Natural killer cell (primary cell): ENCODE data around the gene CDC26. TPM values are rescaled to one million over a fixed set of nuclear protein-coding genes. Genes with fewer than 3 reads are reported as not detected.

Experiments
- ATAC-seq, 3 donors: fragments of 150-1000 bp in 2 of 3; fragments of 200-7000 bp in 1 of 3; cut with Tn5 transposase; 1 replicate in 1 of 3; 2 replicates in 2 of 3; pipeline ENCODE4 v1.10.0; 2021; ENCODE audit warnings: mild to moderate bottlenecking in 2 of 3, moderate library complexity in 2 of 3
- DNase-seq, 2 donors: peaks; one replicate each; pipeline versions ENCODE4 v3.0.0 to v3.0.0-alpha.2; 2013 to 2021; ENCODE audit warnings: mixed read lengths in 1 of 2
- H3K27ac ChIP-seq: one replicate; pipeline ENCODE4 v1.5.1; 2013; ENCODE audit warnings: mild to moderate bottlenecking, low read length
- H3K27me3 ChIP-seq: one replicate; pipeline ENCODE4 v1.6.1; 2013; ENCODE audit warnings: low read length; ENCODE audit not compliant: control insufficient read depth, insufficient read depth
- H3K36me3 ChIP-seq: one replicate; pipeline ENCODE4 v1.6.1; 2013; ENCODE audit warnings: low read length; ENCODE audit not compliant: control insufficient read depth, insufficient read depth
- H3K4me1 ChIP-seq: one replicate; pipeline ENCODE4 v1.6.1; 2013; ENCODE audit warnings: low read length; ENCODE audit not compliant: control insufficient read depth, insufficient read depth
- H3K4me3 ChIP-seq: one replicate; pipeline ENCODE4 v1.5.1; 2013; ENCODE audit warnings: low read length
- H3K9me3 ChIP-seq: one replicate; pipeline ENCODE4 v1.6.1; 2013; ENCODE audit warnings: low read length; ENCODE audit not compliant: control insufficient read depth, insufficient read depth
- H3K27ac Mint-ChIP-seq, 2 donors: one replicate each; pipeline ENCODE4 v1.8.0; 2022; ENCODE audit warnings: mild to moderate bottlenecking in 2 of 2, mixed read lengths in 2 of 2, moderate library complexity in 1 of 2
- H3K27me3 Mint-ChIP-seq, 2 donors: one replicate each; pipeline ENCODE4 v1.8.0; 2022; ENCODE audit warnings: low read depth in 2 of 2, mixed read lengths in 2 of 2
- H3K36me3 Mint-ChIP-seq: one replicate; pipeline ENCODE4 v1.8.0; 2022; ENCODE audit warnings: mixed read lengths
- H3K4me1 Mint-ChIP-seq, 2 donors: one replicate each; pipeline ENCODE4 v1.8.0; 2022; ENCODE audit warnings: mixed read lengths in 2 of 2
- H3K4me3 Mint-ChIP-seq: one replicate; pipeline ENCODE4 v1.8.0; 2022; ENCODE audit warnings: mild to moderate bottlenecking, moderate library complexity, mixed read lengths
- H3K9me3 Mint-ChIP-seq, 2 donors: one replicate each; pipeline ENCODE4 v1.8.0; 2022; ENCODE audit warnings: mixed read lengths in 2 of 2
- WGBS: methylation state at CpG from one replicate; pipeline ENCODE4 v1.1.7; 2013; ENCODE audit warnings: missing lambda C conversion rate; ENCODE audit not compliant: insufficient coverage; 5-methylcytosine and 5-hydroxymethylcytosine counted together
- intact Hi-C: fragments of 100-400 bp; cut with micrococcal nuclease; formaldehyde crosslinking; loops from one replicate; pipeline ENCODE4 v1.14.2; 2022
- total RNA-seq, 4 donors: library from RNA; stranded (reverse); fragments of 120-200 nt in 1 of 4; gene quantifications; one replicate each; pipeline versions ENCODE4 v1.2.3 to v1.2.4, GENCODE V29; 2013 to 2022
- TF ChIP-seq, protein P1 (sequence below): fragments of 200-600 bp; IDR thresholded peaks from one replicate; pipeline ENCODE4 v1.8.0; 2022; ENCODE audit warnings: antibody characterized with exemption

The CDC26 gene
- total RNA-seq, 3 donors from 2014 or later (not counting 1 experiment from before 2014, with no cell fraction given): 16.8 to 24.8 (median 21.5) TPM

DNA sequence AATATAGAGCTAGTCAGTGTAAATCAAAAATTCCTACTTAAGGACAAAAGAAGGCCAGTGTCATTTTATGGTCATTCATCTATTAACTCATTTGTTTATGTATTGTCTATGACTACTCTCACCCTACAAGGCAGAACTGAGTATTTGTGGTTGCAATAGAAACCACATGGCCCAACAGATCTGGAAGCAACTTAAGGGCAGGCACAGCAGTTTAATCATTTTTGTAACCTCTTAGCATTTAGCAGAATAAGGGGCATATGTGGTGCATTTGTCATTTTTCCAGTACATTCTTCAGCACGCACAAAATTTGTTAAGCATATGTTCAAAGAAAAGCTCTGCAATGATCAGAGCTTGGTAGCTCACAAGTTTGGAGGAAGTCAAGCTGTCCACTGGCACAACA, 55.4 kb downstream of the CDC26 start:
- peaks cover 46 to 57% of the 10 kb centered on the region in 2 donors for H3K4me1 Mint-ChIP-seq
- WGBS: 50% methylated on average over 1 of the region's 1 CpG
- H3K9me3 Mint-ChIP-seq: no peaks in the 10 kb centered on the region

GRCh38 chr9:113219186-113219936, 56.0 kb downstream of the CDC26 start:
- Mint-ChIP-seq H3K27me3 (no peaks in the 10 kb centered on the region), H3K36me3 (no peaks in the 10 kb centered on the region), H3K9me3 (no peaks in the 10 kb centered on the region), H3K4me3 (peak overlapping the region; percentile 97), H3K27ac (peak overlapping the region; percentile 82 to 92), H3K4me1 (peaks cover 51 to 62% of the 10 kb centered on the region in 2 donors)
- ATAC-seq: no peak
- H3K4me1 ChIP-seq: peaks cover 21% of the 10 kb centered on the region
- intact Hi-C loops: no loop called here
- 28% methylated on average over 3 of the region's 3 CpGs for WGBS
- H3K36me3 ChIP-seq: no peaks in the 10 kb centered on the region
- H3K9me3 ChIP-seq: no peaks in the 10 kb centered on the region
- DNase-seq: no peak
- peak overlapping the region; percentile 92 for H3K27ac ChIP-seq
- H3K4me3 ChIP-seq: no peak overlapping the region
- H3K27me3 ChIP-seq: no peaks in the 10 kb centered on the region
- TF ChIP-seq, protein P1, sequence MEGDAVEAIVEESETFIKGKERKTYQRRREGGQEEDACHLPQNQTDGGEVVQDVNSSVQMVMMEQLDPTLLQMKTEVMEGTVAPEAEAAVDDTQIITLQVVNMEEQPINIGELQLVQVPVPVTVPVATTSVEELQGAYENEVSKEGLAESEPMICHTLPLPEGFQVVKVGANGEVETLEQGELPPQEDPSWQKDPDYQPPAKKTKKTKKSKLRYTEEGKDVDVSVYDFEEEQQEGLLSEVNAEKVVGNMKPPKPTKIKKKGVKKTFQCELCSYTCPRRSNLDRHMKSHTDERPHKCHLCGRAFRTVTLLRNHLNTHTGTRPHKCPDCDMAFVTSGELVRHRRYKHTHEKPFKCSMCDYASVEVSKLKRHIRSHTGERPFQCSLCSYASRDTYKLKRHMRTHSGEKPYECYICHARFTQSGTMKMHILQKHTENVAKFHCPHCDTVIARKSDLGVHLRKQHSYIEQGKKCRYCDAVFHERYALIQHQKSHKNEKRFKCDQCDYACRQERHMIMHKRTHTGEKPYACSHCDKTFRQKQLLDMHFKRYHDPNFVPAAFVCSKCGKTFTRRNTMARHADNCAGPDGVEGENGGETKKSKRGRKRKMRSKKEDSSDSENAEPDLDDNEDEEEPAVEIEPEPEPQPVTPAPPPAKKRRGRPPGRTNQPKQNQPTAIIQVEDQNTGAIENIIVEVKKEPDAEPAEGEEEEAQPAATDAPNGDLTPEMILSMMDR: no peak

More for the DNA sequence above, 55.4 kb downstream of the CDC26 start:
- Mint-ChIP-seq H3K4me3 (peak overlapping the region; percentile 97), H3K27ac (peak overlapping the region; percentile 82 to 92), H3K27me3 (no peaks in the 10 kb centered on the region), H3K36me3 (no peaks in the 10 kb centered on the region)
- Histone ChIP-seq H3K4me3 (peak overlapping the region; percentile 96), H3K9me3 (no peaks in the 10 kb centered on the region), H3K4me1 (peaks cover 21% of the 10 kb centered on the region), H3K27ac (peak overlapping the region; percentile 92), H3K36me3 (no peaks in the 10 kb centered on the region), H3K27me3 (no peaks in the 10 kb centered on the region)
- TF ChIP-seq, protein P1: no peak
- intact Hi-C loops: loop anchor here (1.0 to 5.0 kb wide), 3 partner anchors 68 to 297 kb away; partner anchors contain the start of genes C9orf43, POLE3 and SLC31A2
- peak in 2 of 3 donors; percentile 22 to 31 for ATAC-seq
- peak in 1 of 2 donors; percentile 42 for DNase-seq

Other genes starting within 250 kb of the CDC26 start
- 1 to 10 TPM in 2 of 3 donors, under 1 TPM in 1; 0.89 to 1.7 (median 1.3) TPM for gene ZFP37, start 218.8 kb downstream of the CDC26 start, total RNA-seq
- gene SLC31A2, start 124.6 kb downstream of the CDC26 start, total RNA-seq: 1 to 10 TPM; 4.9 to 7.9 (median 6.0) TPM
- 10 to 100 TPM; 35.0 to 37.9 (median 35.9) TPM for gene FKBP15, start 54.3 kb downstream of the CDC26 start, total RNA-seq
- 10 to 100 TPM in 2 of 3 donors, 1 to 10 TPM in 1; 7.9 to 27.8 (median 11.8) TPM for gene SLC31A1, start 54.0 kb downstream of the CDC26 start, total RNA-seq
- gene PRPF4, start 86 bp upstream of the CDC26 start, total RNA-seq: 10 to 100 TPM; 16.9 to 23.2 (median 21.1) TPM
- gene RNF183, start 27.8 kb upstream of the CDC26 start, total RNA-seq: not detected
- under 1 TPM; 0.16 to 0.55 (median 0.19) TPM for gene WDR31, start 64.7 kb upstream of the CDC26 start, total RNA-seq
- 1 to 10 TPM; 3.3 to 5.5 (median 4.3) TPM for gene BSPRY, start 74.0 kb upstream of the CDC26 start, total RNA-seq
- 10 to 100 TPM in 1 of 3 donors, 1 to 10 TPM in 2; 6.1 to 11.8 (median 9.6) TPM for gene HDHD3, start 101.4 kb upstream of the CDC26 start, total RNA-seq
- gene ALAD, start 125.7 kb upstream of the CDC26 start, total RNA-seq: 10 to 100 TPM; 30.3 to 38.7 (median 36.4) TPM
- 10 to 100 TPM; 59.2 to 66.7 (median 62.2) TPM for gene POLE3, start 135.1 kb upstream of the CDC26 start, total RNA-seq
- gene C9orf43, start 135.2 kb upstream of the CDC26 start, total RNA-seq: under 1 TPM; 0.45 to 0.71 (median 0.50) TPM
- gene RGS3, start 188.2 kb upstream of the CDC26 start, total RNA-seq: 100 to 1,000 TPM; 148 to 269 (median 190) TPM